OCI-LY3 (cell line): Measurements from ENCODE around the gene RP2.

Source experiments
- H2AFZ ChIP-seq: fragments of 200-600, 300-600 bp; shearing (Covaris generic); 2 replicates; pipeline ENCODE4 v1.6.0; 2014; ENCODE audit warnings: antibody characterized with exemption, low read depth, low read length
- H3K27ac ChIP-seq: fragments of 200-600, 300-600 bp; sonication (generic); 2 replicates; pipeline ENCODE4 v1.5.1; 2014; ENCODE audit warnings: mild to moderate bottlenecking, low read length, moderate library complexity, mixed read lengths
- H3K27me3 ChIP-seq: fragments of 200-600, 300-600 bp; sonication (generic); 2 replicates; pipeline ENCODE4 v1.6.1; 2014; ENCODE audit warnings: low read depth, low read length, mixed read lengths
- H3K36me3 ChIP-seq: fragments of 200-600, 300-600 bp; sonication (generic); replicated peaks from 2 replicates; pipeline ENCODE3; 2014; ENCODE audit warnings: low read depth, low read length, mixed read lengths
- H3K4me1 ChIP-seq: fragments of 300-600, 200-600 bp; sonication (generic); 2 replicates; pipeline ENCODE4 v1.6.1; 2014; ENCODE audit warnings: low read length, mixed read lengths
- H3K4me2 ChIP-seq: fragments of 200-600, 300-600 bp; sonication (generic); 2 replicates; pipeline ENCODE4 v1.6.1; 2014; ENCODE audit warnings: low read length, mixed read lengths
- H3K4me3 ChIP-seq: fragments of 300-600, 200-600 bp; sonication (generic); 2 replicates; pipeline ENCODE4 v1.5.1; 2014; ENCODE audit warnings: antibody characterized with exemption, mild to moderate bottlenecking, low read length, moderate library complexity
- H3K79me2 ChIP-seq: fragments of 300-600, 200-600 bp; shearing (Covaris generic); 2 replicates; pipeline ENCODE4 v1.6.1; 2014; ENCODE audit warnings: mild to moderate bottlenecking, low read length, mixed read lengths
- H3K9ac ChIP-seq: fragments of 300-600, 200-600 bp; shearing (Covaris generic); 2 replicates; pipeline ENCODE4 v1.6.0; 2014; ENCODE audit warnings: mild to moderate bottlenecking, low read length, moderate library complexity
- H3K9me3 ChIP-seq: fragments of 200-600, 300-600 bp; shearing (Covaris generic); 2 replicates; pipeline ENCODE4 v1.6.1; 2014; ENCODE audit warnings: low read length, mixed read lengths; ENCODE audit not compliant: insufficient read depth
- H4K20me1 ChIP-seq: fragments of 200-600, 300-600 bp; sonication (generic); 2 replicates; pipeline ENCODE4 v1.6.1; 2016; ENCODE audit warnings: low read length, mixed read lengths; ENCODE audit not compliant: insufficient read depth
- EZH2phosphoT487 ChIP-seq: fragments of 200-600 bp; shearing (Covaris generic); IDR thresholded peaks from 2 replicates; pipeline ENCODE4 v1.6.1; 2018; ENCODE audit warnings: antibody characterized with exemption, mixed run types, low read depth
- TF ChIP-seq, protein P1 (sequence below): fragments of 200-600, 300-600 bp; sonication (generic); IDR thresholded peaks from 2 replicates; pipeline ENCODE4 v1.5.1; 2014; ENCODE audit warnings: antibody characterized with exemption, low read length, low read depth

Gene RP2

DNA sequence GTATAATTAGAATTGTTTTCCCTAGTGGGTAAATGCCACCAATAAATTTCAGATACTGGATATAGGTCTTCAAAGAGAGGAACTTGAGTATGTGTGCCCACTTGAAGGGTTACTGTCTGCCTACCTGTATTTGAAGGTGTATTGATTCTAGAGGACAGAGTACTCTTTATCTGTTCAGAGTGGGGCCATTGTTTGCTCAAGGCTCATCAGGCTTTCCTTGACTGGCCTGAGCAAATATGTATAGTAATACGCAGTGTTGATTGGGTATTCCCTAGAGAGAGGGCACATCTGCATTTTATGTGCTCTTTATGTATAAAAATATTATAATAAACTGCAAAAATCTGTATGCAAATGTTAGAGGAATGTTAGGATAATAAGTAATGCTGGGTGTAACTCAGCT lies 23.7 kb downstream of the RP2 start:
- peaks cover 10% of the 10 kb centered on the region for H3K36me3 ChIP-seq
- no peaks in the 10 kb centered on the region for H4K20me1 ChIP-seq
- no peak for TF ChIP-seq EZH2phosphoT487
- TF ChIP-seq, protein P1, sequence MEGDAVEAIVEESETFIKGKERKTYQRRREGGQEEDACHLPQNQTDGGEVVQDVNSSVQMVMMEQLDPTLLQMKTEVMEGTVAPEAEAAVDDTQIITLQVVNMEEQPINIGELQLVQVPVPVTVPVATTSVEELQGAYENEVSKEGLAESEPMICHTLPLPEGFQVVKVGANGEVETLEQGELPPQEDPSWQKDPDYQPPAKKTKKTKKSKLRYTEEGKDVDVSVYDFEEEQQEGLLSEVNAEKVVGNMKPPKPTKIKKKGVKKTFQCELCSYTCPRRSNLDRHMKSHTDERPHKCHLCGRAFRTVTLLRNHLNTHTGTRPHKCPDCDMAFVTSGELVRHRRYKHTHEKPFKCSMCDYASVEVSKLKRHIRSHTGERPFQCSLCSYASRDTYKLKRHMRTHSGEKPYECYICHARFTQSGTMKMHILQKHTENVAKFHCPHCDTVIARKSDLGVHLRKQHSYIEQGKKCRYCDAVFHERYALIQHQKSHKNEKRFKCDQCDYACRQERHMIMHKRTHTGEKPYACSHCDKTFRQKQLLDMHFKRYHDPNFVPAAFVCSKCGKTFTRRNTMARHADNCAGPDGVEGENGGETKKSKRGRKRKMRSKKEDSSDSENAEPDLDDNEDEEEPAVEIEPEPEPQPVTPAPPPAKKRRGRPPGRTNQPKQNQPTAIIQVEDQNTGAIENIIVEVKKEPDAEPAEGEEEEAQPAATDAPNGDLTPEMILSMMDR: no peak

DNA sequence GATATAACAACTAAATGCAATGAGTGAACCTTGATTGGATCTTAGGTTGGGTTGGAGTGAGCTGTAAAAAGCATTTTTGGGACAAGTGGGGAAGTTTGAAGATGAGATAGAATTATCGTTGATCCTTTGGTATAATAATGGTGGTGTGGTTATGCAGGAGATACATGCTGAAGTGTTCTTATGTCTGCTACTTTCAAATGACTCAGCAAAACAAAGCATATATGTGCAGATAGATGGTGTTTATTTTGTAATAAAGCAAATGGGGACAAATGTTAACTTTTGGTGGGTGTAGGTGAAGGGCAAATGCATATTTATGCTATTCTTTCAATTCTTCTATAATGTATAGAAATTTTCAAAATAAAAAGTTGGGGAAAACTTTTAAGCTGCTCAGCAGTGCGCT lies 26.2 kb downstream of the RP2 start:
- Histone ChIP-seq H3K4me3 (no peak overlapping the region), H3K4me1 (no peaks in the 10 kb centered on the region), H4K20me1 (no peaks in the 10 kb centered on the region), H3K4me2 (no peak overlapping the region), H2AFZ (no peak overlapping the region), H3K79me2 (no peaks in the 10 kb centered on the region), H3K9ac (no peak overlapping the region), H3K27me3 (no peaks in the 10 kb centered on the region), H3K9me3 (no peaks in the 10 kb centered on the region), H3K27ac (no peak overlapping the region), H3K36me3 (peaks cover 7% of the 10 kb centered on the region)
- TF ChIP-seq EZH2phosphoT487: no peak
- TF ChIP-seq, protein P1: no peak

More for the DNA sequence above, 23.7 kb downstream of the RP2 start:
- H3K9ac ChIP-seq: no peak overlapping the region
- H3K4me2 ChIP-seq: no peak overlapping the region
- H3K4me1 ChIP-seq: no peaks in the 10 kb centered on the region
- no peak overlapping the region for H2AFZ ChIP-seq
- H3K27ac ChIP-seq: no peak overlapping the region
- H3K27me3 ChIP-seq: no peaks in the 10 kb centered on the region
- no peaks in the 10 kb centered on the region for H3K79me2 ChIP-seq
- no peaks in the 10 kb centered on the region for H3K9me3 ChIP-seq
- no peak overlapping the region for H3K4me3 ChIP-seq

DNA sequence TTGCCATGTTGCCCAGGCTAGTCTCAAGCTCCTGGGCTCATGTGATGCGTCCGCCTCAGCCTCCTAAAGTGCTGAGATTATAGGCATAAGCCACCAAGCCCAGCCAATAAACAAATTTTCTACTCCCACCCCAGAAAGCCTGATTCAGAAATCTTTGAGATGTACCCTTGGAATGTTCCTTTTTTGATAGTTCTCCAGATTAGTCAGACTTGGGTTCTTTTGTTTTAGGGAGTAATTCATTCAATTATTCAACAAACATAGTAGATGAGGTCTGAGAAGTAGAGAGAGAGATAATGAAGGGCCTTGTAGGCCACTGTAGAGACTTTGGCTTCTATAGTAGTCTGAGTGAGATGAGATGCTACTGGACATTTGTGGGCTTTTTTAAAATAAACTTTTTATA lies 27.8 kb downstream of the RP2 start:
- H3K79me2 ChIP-seq: no peaks in the 10 kb centered on the region
- no peak overlapping the region for H3K4me2 ChIP-seq
- peaks cover 7% of the 10 kb centered on the region for H3K36me3 ChIP-seq
- no peak overlapping the region for H3K9ac ChIP-seq
- H3K9me3 ChIP-seq: no peaks in the 10 kb centered on the region
- TF ChIP-seq, protein P1: no peak
- TF ChIP-seq EZH2phosphoT487: no peak
- H3K27ac ChIP-seq: no peak overlapping the region
- no peak overlapping the region for H3K4me3 ChIP-seq
- H3K27me3 ChIP-seq: no peaks in the 10 kb centered on the region
- H4K20me1 ChIP-seq: no peaks in the 10 kb centered on the region
- H2AFZ ChIP-seq: no peak overlapping the region
- H3K4me1 ChIP-seq: no peaks in the 10 kb centered on the region

DNA sequence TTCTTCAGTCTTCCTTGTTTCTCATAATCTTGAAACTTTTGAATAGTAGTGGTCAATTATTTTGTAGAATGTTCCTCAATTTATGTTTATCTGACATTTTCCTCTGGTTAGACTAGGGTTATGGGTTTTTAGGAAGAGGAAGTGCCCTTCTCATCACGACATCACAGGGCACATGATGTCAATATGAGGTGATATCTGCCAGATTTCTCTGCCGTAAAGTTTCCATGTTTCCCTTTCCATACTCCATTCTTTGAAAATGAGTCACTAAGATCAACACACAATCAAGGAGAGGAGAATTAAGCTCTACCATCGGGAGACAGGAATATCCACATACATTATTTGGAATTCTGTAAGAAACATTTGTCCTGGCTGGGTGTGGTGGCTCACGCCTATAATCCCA lies 28.4 kb downstream of the RP2 start:
- H3K27me3 ChIP-seq: no peaks in the 10 kb centered on the region
- no peak overlapping the region for H3K9ac ChIP-seq
- H3K9me3 ChIP-seq: no peaks in the 10 kb centered on the region
- TF ChIP-seq, protein P1: no peak
- no peak for TF ChIP-seq EZH2phosphoT487
- H3K4me3 ChIP-seq: no peak overlapping the region
- no peaks in the 10 kb centered on the region for H3K4me1 ChIP-seq
- H3K27ac ChIP-seq: no peak overlapping the region
- H4K20me1 ChIP-seq: no peaks in the 10 kb centered on the region
- H3K79me2 ChIP-seq: no peaks in the 10 kb centered on the region
- H3K36me3 ChIP-seq: peaks cover 7% of the 10 kb centered on the region
- no peak overlapping the region for H2AFZ ChIP-seq
- no peak overlapping the region for H3K4me2 ChIP-seq
